Prostate gland (tissue), 2 donors: Measurements from ENCODE around the gene MRI1. TPM values are rescaled to one million over a fixed set of nuclear protein-coding genes. Genes with fewer than 3 reads are reported as not detected.

ENCODE experiments used
- DNase-seq: peaks from one replicate; pipeline ENCODE4 v3.0.0-alpha.2; 2019; ENCODE audit warnings: low spot score
- H3K27ac ChIP-seq, 2 donors: fragments of 200-600 bp; sonication (generic); 2 replicates each; pipeline ENCODE4 v1.5.1; 2017 to 2019
- H3K27me3 ChIP-seq: fragments of 200-600 bp; sonication (generic); replicated peaks from 2 replicates; pipeline ENCODE4 v1.5.1; 2019; ENCODE audit not compliant: insufficient read depth
- H3K36me3 ChIP-seq, 2 donors: fragments of 200-600 bp; sonication (generic); 1 replicate in 1 of 2; 2 replicates in 1 of 2; pipeline versions ENCODE4 v1.5.1 to v1.8.1; 2017 to 2019
- H3K4me1 ChIP-seq: fragments of 200-600 bp; sonication (generic); replicated peaks from 2 replicates; pipeline ENCODE4 v1.5.1; 2019
- H3K4me3 ChIP-seq, 2 donors: fragments of 200-600 bp; sonication (generic); 2 replicates each; pipeline ENCODE4 v1.5.1; 2017 to 2019
- H3K9me3 ChIP-seq: fragments of 200-600 bp; sonication (generic); 2 replicates; pipeline ENCODE4 v1.5.1; 2017
- POLR2A ChIP-seq: fragments of 450-650 bp; IDR thresholded peaks from one replicate; pipeline ENCODE4 v1.6.1; 2016; ENCODE audit warnings: antibody characterized with exemption, mild to moderate bottlenecking
- POLR2AphosphoS5 ChIP-seq: sonication (generic); formaldehyde crosslinking; IDR thresholded peaks from one replicate; pipeline ENCODE4 v1.6.1; 2017; ENCODE audit warnings: antibody characterized with exemption
- WGBS: methylation state at CpG from one replicate; pipeline ENCODE4 v1.1.5; 2018; 5-methylcytosine and 5-hydroxymethylcytosine counted together
- intact Hi-C: fragments of 100-400 bp; cut with DNase I; formaldehyde crosslinking; loops from one replicate; pipeline ENCODE4 v1.14.2; 2022
- total RNA-seq, 2 donors: library from RNA; depleted of rRNA; stranded (reverse); fragments of >200 nt; gene quantifications; one replicate each; pipeline ENCODE4 v1.1.0, GENCODE V29; 2016
- TF ChIP-seq, protein P1 (sequence below), 4 experiments: fragments of 200-600 bp in 2 of 4; fragments of 450-650 bp in 2 of 4; sonication (generic) in 2 of 4; IDR thresholded peaks; 1 replicate in 3 of 4; 2 replicates in 1 of 4; pipeline ENCODE4 v1.5.1; 2016 to 2019; ENCODE audit warnings: antibody characterized with exemption in 4 of 4, mild to moderate bottlenecking in 2 of 4, moderate library complexity in 2 of 4

MRI1 gene
- total RNA-seq, 2 donors from 2014 or later = 62.7 to 64.5 TPM

DNA sequence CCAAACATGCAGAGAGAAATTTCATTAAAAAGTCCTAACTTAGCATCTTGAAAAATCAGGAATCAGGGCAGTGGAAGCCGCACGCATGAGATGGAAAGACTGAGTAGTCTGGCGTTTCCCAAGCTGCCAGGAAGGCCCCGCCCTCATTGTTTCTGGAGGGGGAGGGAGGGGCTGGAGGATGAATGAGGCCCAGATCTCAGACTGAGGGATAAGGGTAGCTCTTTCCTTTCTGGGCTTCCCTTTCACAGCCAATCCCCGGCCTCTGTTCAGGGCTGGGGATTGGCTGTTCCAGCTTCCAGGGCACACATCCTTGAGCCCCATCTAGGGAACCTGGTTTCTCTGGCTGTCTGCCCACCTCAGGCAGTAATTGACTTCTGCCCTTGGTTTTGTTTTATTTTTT, 17.2 kb downstream of the MRI1 start:
- TF ChIP-seq, protein P1, sequence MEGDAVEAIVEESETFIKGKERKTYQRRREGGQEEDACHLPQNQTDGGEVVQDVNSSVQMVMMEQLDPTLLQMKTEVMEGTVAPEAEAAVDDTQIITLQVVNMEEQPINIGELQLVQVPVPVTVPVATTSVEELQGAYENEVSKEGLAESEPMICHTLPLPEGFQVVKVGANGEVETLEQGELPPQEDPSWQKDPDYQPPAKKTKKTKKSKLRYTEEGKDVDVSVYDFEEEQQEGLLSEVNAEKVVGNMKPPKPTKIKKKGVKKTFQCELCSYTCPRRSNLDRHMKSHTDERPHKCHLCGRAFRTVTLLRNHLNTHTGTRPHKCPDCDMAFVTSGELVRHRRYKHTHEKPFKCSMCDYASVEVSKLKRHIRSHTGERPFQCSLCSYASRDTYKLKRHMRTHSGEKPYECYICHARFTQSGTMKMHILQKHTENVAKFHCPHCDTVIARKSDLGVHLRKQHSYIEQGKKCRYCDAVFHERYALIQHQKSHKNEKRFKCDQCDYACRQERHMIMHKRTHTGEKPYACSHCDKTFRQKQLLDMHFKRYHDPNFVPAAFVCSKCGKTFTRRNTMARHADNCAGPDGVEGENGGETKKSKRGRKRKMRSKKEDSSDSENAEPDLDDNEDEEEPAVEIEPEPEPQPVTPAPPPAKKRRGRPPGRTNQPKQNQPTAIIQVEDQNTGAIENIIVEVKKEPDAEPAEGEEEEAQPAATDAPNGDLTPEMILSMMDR (IDR thresholded peaks at IDR 0.05) = no peak
- TF ChIP-seq POLR2A (no peak), POLR2AphosphoS5 (peak; percentile 43)
- H3K4me1 ChIP-seq = no peaks in the 10 kb centered on the region
- peak overlapping the region in 1 of 2 donors; percentile 19 for H3K27ac ChIP-seq
- WGBS = 1% methylated on average over 5 of the region's 5 CpGs
- DNase-seq = no peak
- no peak overlapping the region for H3K4me3 ChIP-seq
- no peaks in the 10 kb centered on the region for H3K27me3 ChIP-seq
- intact Hi-C loops = no loop called here
- no peaks in the 10 kb centered on the region for H3K9me3 ChIP-seq
- H3K36me3 ChIP-seq = peaks cover 4 to 13% of the 10 kb centered on the region in 2 donors

DNA sequence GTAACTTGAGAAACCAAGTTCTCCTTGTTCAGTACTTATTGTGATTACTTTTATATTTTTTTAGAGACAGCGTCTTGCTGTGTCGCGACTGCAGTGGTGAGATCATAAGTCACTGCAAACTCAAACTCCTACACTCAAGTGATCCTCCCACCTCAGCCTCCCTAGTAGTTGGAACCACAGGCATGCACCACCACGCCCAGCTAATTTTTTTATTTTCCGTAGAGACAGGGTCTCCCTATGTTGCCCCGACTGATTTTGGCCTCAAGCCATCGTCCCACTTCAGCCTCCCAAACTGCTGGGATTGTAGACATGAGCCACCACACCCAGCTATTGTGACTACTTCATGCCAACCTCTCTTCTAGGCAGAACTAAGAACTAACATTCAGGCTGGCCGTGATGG, 18.2 kb downstream of the MRI1 start:
- intact Hi-C loops = no loop called here
- Histone ChIP-seq H3K27me3 (no peaks in the 10 kb centered on the region), H3K4me1 (no peaks in the 10 kb centered on the region), H3K36me3 (peaks cover 4 to 13% of the 10 kb centered on the region in 2 donors), H3K9me3 (no peaks in the 10 kb centered on the region), H3K27ac (no peak overlapping the region), H3K4me3 (no peak overlapping the region)
- no peak for DNase-seq
- TF ChIP-seq, protein P1 (IDR thresholded peaks at IDR 0.05) = no peak
- TF ChIP-seq POLR2AphosphoS5 (no peak), POLR2A (no peak)
- whole genome bisulfite sequencing = 72% methylated on average over 8 of the region's 8 CpGs

DNA sequence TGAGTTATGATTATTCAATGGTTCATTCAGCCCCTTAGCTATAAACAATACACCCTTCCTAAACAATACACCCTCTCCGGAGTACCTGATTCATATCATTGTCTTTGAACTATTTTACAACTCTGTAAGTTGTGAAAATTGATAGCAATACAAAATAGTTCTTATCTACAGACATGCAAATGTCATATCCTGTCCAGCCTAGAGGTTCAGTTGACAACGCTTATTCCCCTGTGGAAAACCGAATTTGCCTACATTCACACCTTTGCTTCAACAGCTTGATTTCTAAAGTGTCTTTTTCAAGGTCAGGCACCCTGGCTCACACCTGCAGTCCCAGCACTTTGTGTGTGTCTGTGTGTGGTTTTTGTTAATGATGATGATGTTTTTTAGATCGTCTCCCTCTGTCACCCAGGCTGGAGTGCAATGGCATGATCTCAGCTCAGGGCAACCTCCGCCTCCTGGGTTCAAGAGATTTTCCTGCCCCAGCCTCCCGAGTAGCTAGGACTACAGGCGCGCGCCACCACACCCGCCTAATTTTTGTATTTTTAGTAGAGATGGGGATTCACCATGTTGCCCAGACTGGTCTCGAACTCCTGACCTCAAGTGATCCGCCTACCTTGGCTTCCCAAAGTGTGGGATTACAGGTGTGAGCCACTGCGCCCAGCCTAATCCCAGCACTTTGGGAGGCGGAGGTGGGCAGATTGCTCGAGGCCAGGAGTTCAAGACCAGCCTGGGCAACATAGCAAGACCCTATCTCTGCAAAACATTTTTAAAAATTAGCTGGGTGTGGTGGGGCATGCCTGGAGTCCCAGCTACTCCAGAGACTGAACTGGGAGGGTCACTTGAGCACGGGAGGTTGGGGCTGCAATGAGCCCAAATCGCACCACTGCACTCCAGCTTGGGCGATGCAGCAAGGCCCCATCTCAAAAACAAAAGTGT, 19.5 kb downstream of the MRI1 start:
- Histone ChIP-seq H3K27me3 (no peaks in the 10 kb centered on the region), H3K4me3 (no peak overlapping the region), H3K27ac (no peak overlapping the region), H3K9me3 (no peaks in the 10 kb centered on the region), H3K36me3 (peaks cover 3% of the 10 kb centered on the region in 2 donors), H3K4me1 (no peaks in the 10 kb centered on the region)
- intact Hi-C loops = loop anchor here (2.0 kb wide), 1 partner anchor 79 kb away; no protein-coding TSS in a partner anchor
- no peak for TF ChIP-seq POLR2AphosphoS5
- no peak for TF ChIP-seq POLR2A
- TF ChIP-seq, protein P1 (IDR thresholded peaks at IDR 0.05) = no peak
- DNase-seq = no peak
- 83% methylated on average over 18 of the region's 18 CpGs for WGBS

DNA sequence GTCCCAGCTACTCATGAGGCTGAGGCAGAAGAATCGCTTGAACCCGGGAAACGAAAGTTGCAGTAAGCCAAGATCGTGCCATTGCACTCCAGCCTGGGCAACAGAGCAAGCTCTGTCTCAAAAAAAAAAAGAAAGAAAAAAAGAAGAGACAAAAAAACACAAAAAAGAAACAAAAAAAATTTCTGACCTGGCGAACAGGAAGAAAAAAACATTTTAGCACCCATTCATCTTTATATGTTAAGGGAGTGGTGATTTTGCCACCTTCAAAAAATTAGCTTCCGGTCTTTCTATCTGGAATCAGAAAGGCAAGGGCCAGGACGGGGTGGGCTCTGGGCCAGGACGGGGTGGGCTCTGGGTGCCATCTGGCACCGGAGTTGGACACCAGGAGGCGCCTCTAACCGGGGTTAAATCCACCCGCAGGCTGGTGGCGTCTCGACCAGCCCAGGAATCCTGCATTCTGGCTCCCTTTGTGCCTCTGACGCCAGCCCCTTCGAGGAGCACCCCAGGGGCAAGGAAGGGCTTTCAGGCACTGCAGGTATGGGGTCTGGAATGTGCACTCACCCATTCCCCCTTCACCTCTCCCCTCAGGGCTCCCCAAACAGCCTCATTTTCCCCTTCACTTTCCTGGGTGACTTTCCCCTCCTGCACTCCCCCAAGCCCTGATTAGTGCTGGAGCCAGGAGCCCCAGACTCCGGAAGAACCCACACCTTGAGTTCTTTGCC, 20.6 kb downstream of the MRI1 start:
- TF ChIP-seq POLR2AphosphoS5 (peak; percentile 54), POLR2A (no peak)
- TF ChIP-seq, protein P1 (IDR thresholded peaks at IDR 0.05) = peak; percentile 52 to 87 (median 80)
- 18% methylated on average over 17 of the region's 17 CpGs for WGBS
- no peak overlapping the region for H3K4me3 ChIP-seq
- no peaks in the 10 kb centered on the region for H3K4me1 ChIP-seq
- H3K27me3 ChIP-seq = no peaks in the 10 kb centered on the region
- peak overlapping the region in 1 of 2 donors; percentile 7 for H3K27ac ChIP-seq
- DNase-seq = peak; percentile 75
- no peaks in the 10 kb centered on the region for H3K36me3 ChIP-seq
- H3K9me3 ChIP-seq = no peaks in the 10 kb centered on the region
- intact Hi-C loops = loop anchor here (2.0 kb wide), 1 partner anchor 78 kb away; no protein-coding TSS in a partner anchor
